GM12878 (cell line): ENCODE measurements around the gene BBX. TPM values are rescaled to one million over a fixed set of nuclear protein-coding genes. Genes with fewer than 3 reads are reported as not detected.

Experiments used
- BACH1 ChIP-seq: fragments of 450-650 bp; IDR thresholded peaks from 2 replicates; pipeline ENCODE4 v1.6.1; 2017; ENCODE audit warnings: mild to moderate bottlenecking, borderline replicate concordance
- CBX5 ChIP-seq: sonication (generic); IDR thresholded peaks from 2 replicates; pipeline ENCODE4 v1.6.1; 2016; ENCODE audit warnings: low read depth, moderate library complexity, mild to moderate bottlenecking, inconsistent platforms
- CHD2 ChIP-seq: IDR thresholded peaks from 2 replicates; pipeline ENCODE4 v1.6.1; 2011; ENCODE audit warnings: low read depth, low read length, improper control_type of control experiment, borderline replicate concordance
- CREB1 ChIP-seq: IDR thresholded peaks from 2 replicates; pipeline ENCODE4 v1.6.1; 2012; ENCODE audit warnings: low read depth, mild to moderate bottlenecking, inconsistent platforms
- CREM ChIP-seq: IDR thresholded peaks from 2 replicates; pipeline ENCODE4 v1.6.1; 2014; ENCODE audit warnings: antibody characterized with exemption, low read depth
- EED ChIP-seq: sonication (generic); IDR thresholded peaks from 2 replicates; pipeline ENCODE4 v1.6.1; 2016; ENCODE audit warnings: antibody characterized with exemption, low read depth
- GATAD2B ChIP-seq: fragments of 450-650 bp; conservative IDR thresholded peaks from 2 replicates; pipeline ENCODE4 v1.6.1; 2017; ENCODE audit warnings: low read depth, mild to moderate bottlenecking, moderate library complexity
- JUND ChIP-seq: IDR thresholded peaks from 2 replicates; pipeline ENCODE4 v1.6.1; 2012; ENCODE audit warnings: low read depth, mild to moderate bottlenecking, low read length, improper control_type of control experiment, moderate library complexity
- RFX5 ChIP-seq: IDR thresholded peaks from 2 replicates; pipeline ENCODE4 v1.6.1; 2011; ENCODE audit warnings: low read depth, low read length, improper control_type of control experiment
- SMARCA5 ChIP-seq: fragments of 450-650 bp; IDR thresholded peaks from 2 replicates; pipeline ENCODE4 v1.6.1; 2017; ENCODE audit warnings: mild to moderate bottlenecking
- STAT1 ChIP-seq: fragments of 450-650 bp; conservative IDR thresholded peaks from 2 replicates; pipeline ENCODE4 v1.6.1; 2014; ENCODE audit warnings: antibody characterized with exemption, mild to moderate bottlenecking
- TAF1 ChIP-seq: IDR thresholded peaks from 2 replicates; pipeline ENCODE4 v1.6.1; 2011; ENCODE audit warnings: mild to moderate bottlenecking, low read depth, low read length, borderline replicate concordance
- YBX1 ChIP-seq: fragments of 450-650 bp; IDR thresholded peaks from 2 replicates; pipeline ENCODE4 v1.6.1; 2016; ENCODE audit warnings: antibody characterized with exemption
- ZBTB11 ChIP-seq: fragments of 450-650 bp; formaldehyde crosslinking; IDR thresholded peaks from 2 replicates; pipeline ENCODE4 v1.5.0; 2022; ENCODE audit warnings: mild to moderate bottlenecking, missing genetic modification characterization
- ZNF217 ChIP-seq: fragments of 450-650 bp; IDR thresholded peaks from 2 replicates; pipeline ENCODE4 v1.6.1; 2017; ENCODE audit warnings: antibody characterized with exemption, mild to moderate bottlenecking
- ZNF622 ChIP-seq: fragments of 450-650 bp; IDR thresholded peaks from 2 replicates; pipeline ENCODE4 v1.6.1; 2017; ENCODE audit warnings: mild to moderate bottlenecking, inconsistent platforms
- polyA plus RNA-seq, 11 experiments: library from polyadenylated mRNA; depleted of rRNA in 4 of 11; unstranded in 6 of 11; stranded (reverse) in 5 of 11; fragments of >200 nt; fragmentation: Nextera tagmentation in 4 of 11; fragmentation: Illumina TruSeq in 1 of 11; extraction: Ambion mirVana in 4 of 11; extraction: Trizol in 1 of 11; gene quantifications; 1 replicate in 1 of 11; 2 replicates in 10 of 11; pipeline versions ENCODE4 v1.2.1 to v1.2.3, GENCODE V29; 2011 to 2016; ENCODE audit warnings: inconsistent platforms in 2 of 11, missing spikeins in 2 of 11, low read depth in 1 of 11
- total RNA-seq, 4 experiments: library from RNA; depleted of rRNA in 3 of 4; stranded (reverse); fragments of >200 nt in 3 of 4; fragmentation: Illumina TruSeq in 1 of 4; extraction: Trizol in 1 of 4; gene quantifications; 2 replicates each; pipeline versions ENCODE4 v1.2.1 to v1.2.3, GENCODE V29; 2013 to 2021
- TF ChIP-seq, protein P1 (sequence below): IDR thresholded peaks from 2 replicates; pipeline ENCODE4 v1.6.1; 2012; ENCODE audit warnings: low read depth, low read length, improper control_type of control experiment
- TF ChIP-seq, protein P2 (sequence below): fragments of 450-650 bp; formaldehyde crosslinking; IDR thresholded peaks from 2 replicates; pipeline ENCODE4 v1.4.0; 2020; ENCODE audit warnings: mild to moderate bottlenecking, moderate library complexity
- TF ChIP-seq, protein P3 (sequence below): fragments of 450-650 bp; IDR thresholded peaks from 2 replicates; pipeline ENCODE4 v1.6.1; 2017; ENCODE audit warnings: antibody characterized with exemption, mild to moderate bottlenecking, moderate library complexity

BBX gene
- total and polyA plus RNA-seq, 10 of the 15 experiments (the other 5 are each of a cell fraction or from before 2014, with no cell fraction given) = 13.3 to 38.5 (median 32.0) TPM

DNA sequence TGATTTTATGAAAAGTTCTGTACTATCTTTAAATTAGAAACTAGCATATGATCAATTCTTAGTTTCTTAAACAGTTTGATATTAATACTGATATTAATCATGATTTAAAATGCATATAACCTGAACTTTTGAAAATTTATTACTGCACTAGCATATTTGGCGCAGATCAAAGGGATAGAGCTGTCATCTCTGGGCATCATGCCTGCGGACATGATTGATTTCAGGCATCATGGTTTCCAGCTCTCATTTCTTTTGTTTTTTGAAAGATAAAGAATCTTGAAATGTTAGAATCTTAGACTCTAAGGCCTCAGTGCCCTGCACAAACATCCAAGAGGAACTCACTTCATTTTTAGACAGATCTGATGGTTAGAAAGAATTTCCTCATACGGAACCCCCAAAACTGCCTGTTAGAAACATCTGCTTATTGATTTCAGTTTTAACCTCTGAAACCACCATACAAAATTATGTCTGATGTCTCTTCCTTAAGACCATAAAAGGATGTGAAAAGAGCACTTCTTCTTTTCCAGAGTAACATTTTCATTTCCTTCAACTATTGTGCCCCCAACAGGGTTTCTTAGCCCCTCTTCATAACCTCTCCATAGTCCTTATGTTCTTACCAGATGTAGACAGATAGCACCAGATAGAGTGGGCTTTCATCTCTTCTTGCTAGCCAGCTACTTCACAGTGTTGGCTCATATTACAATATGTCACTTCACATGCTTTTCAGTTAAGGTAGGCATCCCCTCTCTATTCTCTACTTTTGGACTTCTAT, 110.8 kb downstream of the BBX start (continued):
- TF ChIP-seq, protein P1, sequence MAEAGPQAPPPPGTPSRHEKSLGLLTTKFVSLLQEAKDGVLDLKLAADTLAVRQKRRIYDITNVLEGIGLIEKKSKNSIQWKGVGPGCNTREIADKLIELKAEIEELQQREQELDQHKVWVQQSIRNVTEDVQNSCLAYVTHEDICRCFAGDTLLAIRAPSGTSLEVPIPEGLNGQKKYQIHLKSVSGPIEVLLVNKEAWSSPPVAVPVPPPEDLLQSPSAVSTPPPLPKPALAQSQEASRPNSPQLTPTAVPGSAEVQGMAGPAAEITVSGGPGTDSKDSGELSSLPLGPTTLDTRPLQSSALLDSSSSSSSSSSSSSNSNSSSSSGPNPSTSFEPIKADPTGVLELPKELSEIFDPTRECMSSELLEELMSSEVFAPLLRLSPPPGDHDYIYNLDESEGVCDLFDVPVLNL = no peak
- no peak for TF ChIP-seq CBX5
- TF ChIP-seq JUND = no peak
- TF ChIP-seq TAF1 = no peak
- TF ChIP-seq RFX5 = no peak
- no peak for TF ChIP-seq ZBTB11 (CRISPR knock-in tag)
- TF ChIP-seq BACH1 = no peak
- TF ChIP-seq EED = no peak
- TF ChIP-seq, protein P2, sequence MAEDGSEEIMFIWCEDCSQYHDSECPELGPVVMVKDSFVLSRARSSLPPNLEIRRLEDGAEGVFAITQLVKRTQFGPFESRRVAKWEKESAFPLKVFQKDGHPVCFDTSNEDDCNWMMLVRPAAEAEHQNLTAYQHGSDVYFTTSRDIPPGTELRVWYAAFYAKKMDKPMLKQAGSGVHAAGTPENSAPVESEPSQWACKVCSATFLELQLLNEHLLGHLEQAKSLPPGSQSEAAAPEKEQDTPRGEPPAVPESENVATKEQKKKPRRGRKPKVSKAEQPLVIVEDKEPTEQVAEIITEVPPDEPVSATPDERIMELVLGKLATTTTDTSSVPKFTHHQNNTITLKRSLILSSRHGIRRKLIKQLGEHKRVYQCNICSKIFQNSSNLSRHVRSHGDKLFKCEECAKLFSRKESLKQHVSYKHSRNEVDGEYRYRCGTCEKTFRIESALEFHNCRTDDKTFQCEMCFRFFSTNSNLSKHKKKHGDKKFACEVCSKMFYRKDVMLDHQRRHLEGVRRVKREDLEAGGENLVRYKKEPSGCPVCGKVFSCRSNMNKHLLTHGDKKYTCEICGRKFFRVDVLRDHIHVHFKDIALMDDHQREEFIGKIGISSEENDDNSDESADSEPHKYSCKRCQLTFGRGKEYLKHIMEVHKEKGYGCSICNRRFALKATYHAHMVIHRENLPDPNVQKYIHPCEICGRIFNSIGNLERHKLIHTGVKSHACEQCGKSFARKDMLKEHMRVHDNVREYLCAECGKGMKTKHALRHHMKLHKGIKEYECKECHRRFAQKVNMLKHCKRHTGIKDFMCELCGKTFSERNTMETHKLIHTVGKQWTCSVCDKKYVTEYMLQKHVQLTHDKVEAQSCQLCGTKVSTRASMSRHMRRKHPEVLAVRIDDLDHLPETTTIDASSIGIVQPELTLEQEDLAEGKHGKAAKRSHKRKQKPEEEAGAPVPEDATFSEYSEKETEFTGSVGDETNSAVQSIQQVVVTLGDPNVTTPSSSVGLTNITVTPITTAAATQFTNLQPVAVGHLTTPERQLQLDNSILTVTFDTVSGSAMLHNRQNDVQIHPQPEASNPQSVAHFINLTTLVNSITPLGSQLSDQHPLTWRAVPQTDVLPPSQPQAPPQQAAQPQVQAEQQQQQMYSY (CRISPR knock-in tag) = no peak
- TF ChIP-seq CREM = 0 out of 2 replicates have a peak, but pooled peaks have one; percentile 8
- no peak for TF ChIP-seq ZNF217
- no peak for TF ChIP-seq SMARCA5
- TF ChIP-seq CHD2 = no peak
- no peak for TF ChIP-seq CREB1
- TF ChIP-seq, protein P3, sequence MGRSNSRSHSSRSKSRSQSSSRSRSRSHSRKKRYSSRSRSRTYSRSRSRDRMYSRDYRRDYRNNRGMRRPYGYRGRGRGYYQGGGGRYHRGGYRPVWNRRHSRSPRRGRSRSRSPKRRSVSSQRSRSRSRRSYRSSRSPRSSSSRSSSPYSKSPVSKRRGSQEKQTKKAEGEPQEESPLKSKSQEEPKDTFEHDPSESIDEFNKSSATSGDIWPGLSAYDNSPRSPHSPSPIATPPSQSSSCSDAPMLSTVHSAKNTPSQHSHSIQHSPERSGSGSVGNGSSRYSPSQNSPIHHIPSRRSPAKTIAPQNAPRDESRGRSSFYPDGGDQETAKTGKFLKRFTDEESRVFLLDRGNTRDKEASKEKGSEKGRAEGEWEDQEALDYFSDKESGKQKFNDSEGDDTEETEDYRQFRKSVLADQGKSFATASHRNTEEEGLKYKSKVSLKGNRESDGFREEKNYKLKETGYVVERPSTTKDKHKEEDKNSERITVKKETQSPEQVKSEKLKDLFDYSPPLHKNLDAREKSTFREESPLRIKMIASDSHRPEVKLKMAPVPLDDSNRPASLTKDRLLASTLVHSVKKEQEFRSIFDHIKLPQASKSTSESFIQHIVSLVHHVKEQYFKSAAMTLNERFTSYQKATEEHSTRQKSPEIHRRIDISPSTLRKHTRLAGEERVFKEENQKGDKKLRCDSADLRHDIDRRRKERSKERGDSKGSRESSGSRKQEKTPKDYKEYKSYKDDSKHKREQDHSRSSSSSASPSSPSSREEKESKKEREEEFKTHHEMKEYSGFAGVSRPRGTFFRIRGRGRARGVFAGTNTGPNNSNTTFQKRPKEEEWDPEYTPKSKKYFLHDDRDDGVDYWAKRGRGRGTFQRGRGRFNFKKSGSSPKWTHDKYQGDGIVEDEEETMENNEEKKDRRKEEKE = no peak
- TF ChIP-seq ZNF622 = no peak
- TF ChIP-seq GATAD2B = no peak
- no peak for TF ChIP-seq STAT1
- TF ChIP-seq YBX1 = no peak
